Measurements from ENCODE around the gene XYLT2.
A peak's percentile ranks its signal among the peaks of the same experiment; 100 is the strongest.

The XYLT2 gene

DNA sequence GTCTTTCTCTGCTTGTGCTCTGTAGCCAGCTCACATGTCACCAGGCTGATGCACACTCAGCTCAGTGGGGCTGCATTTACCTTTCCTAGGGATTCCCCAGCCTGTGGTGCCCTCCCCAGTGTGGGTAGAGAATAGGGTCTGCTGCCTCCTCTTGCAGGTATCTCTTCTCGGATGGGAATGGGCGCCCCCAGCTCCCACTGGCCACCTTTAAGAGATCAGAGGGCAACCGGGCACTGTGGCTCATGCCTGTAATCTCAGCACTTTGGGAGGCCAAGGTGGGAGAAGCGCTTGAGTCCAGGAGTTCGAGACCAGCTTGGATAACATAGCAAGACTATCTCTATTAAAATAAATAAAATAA lies 3.3 kb downstream of the XYLT2 start:
- H3K36me3 Mint-ChIP-seq (ENCODE audit: low read depth) = peaks cover 18% of the 10 kb centered on the region
- no peak for TF ChIP-seq CTCF (IDR thresholded peaks at IDR 0.05; ENCODE audit: unreplicated experiment in 3 of 3)
- H3K27me3 Mint-ChIP-seq (ENCODE audit: low read depth) = peaks cover 3% of the 10 kb centered on the region
- H3K4me1 Mint-ChIP-seq = peaks cover 30% of the 10 kb centered on the region
- H3K9me3 Mint-ChIP-seq = no peaks in the 10 kb centered on the region
- H3K27ac Mint-ChIP-seq = peak overlapping the region in 1 of 3 experiments; percentile 19
- peak overlapping the region; percentile 68 to 76 (median 75) for H3K4me3 Mint-ChIP-seq

- no peaks in the 10 kb centered on the region for H3K9me3 Mint-ChIP-seq
- no peak overlapping the region for H3K4me3 Mint-ChIP-seq
- peaks cover 3% of the 10 kb centered on the region for H3K27me3 Mint-ChIP-seq (ENCODE audit: low read depth)
- peaks cover 24% of the 10 kb centered on the region for H3K36me3 Mint-ChIP-seq (ENCODE audit: low read depth)
- no peak for TF ChIP-seq CTCF (IDR thresholded peaks at IDR 0.05; ENCODE audit: unreplicated experiment in 3 of 3)
- peaks cover 22% of the 10 kb centered on the region for H3K4me1 Mint-ChIP-seq
- no peak overlapping the region for H3K27ac Mint-ChIP-seq
These were observed 4.8 kb downstream of the XYLT2 start for GRCh38 chr17:50350733-50351132.

DNA sequence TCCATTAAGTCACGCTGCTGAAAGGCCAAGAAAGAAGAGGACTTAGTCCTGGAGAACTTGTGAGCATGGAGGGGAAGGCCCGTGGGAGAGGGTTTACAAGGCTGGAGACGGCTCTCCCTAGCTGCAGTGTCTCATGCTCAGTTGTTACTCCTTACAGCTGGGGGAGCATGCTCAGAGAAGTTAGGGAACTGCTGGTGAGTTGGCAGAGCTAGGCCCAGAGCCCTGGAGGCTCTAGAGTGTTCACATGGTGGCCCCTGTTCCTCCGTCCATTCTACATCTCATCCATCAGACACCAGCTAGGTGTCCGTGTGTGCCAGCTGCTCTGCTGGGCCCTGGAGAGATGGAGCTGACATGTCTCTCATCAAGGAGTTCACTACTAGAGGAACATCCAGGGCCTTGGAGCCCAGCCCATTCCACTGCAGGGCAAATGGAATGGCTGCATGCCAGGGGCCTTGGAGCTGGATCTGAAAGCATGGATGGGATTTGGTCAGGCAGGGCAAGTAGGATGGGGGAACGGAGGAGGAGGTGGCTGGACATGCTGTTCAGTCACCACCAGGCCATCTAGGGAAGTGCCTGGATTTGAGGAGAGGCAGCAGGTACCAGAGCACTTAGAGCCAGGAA lies 6.3 kb downstream of the XYLT2 start:
- no peaks in the 10 kb centered on the region for H3K9me3 Mint-ChIP-seq
- H3K4me1 Mint-ChIP-seq = peaks cover 15% of the 10 kb centered on the region
- H3K27ac Mint-ChIP-seq = no peak overlapping the region
- no peak overlapping the region for H3K4me3 Mint-ChIP-seq
- TF ChIP-seq CTCF (IDR thresholded peaks at IDR 0.05; ENCODE audit: unreplicated experiment in 3 of 3) = no peak
- H3K27me3 Mint-ChIP-seq (ENCODE audit: low read depth) = no peaks in the 10 kb centered on the region
- peaks cover 28% of the 10 kb centered on the region for H3K36me3 Mint-ChIP-seq (ENCODE audit: low read depth)

DNA sequence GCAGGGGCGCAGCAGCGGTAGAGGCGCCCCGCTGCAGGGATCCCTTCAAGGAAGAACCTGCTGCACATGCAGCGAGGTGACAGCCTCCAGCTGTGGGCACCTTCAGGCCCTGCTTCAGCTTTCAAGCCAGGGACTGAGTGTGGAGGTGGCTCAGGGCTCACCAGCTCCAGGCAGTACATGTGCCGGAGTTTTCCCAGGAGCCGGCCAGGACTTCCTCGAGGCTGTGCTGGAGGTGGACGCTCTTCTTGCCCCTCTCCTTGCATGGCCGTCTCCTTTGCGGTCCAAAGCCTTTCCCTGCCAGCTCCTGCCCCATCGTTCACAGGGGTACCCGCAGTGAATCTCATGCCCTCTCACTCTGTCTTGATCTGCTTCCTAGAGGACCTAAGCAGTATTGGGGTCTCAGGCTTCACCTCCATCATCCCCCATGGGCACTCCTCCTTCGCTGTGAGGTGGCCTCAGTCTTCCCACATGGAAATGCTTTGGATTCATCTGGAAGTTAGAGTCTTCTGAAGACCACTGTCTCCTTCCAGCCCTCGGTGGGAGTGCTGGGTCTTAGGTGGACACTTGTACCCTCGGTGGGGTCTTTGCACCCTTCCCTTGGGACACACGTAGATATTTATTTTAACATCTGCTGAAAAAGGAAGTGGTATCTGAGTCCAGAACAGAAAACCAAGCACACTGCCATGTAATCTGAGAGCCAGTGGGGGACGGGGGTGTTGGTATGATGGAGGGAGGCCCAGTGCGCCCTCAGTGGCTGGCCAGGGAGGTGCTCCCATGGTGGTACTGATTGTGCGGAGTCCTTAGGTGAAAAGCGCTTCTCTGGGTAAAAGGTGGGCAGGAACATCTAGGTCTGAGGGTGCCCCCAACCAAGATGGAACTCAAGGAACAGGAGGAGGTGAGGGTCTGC lies 7.0 kb downstream of the XYLT2 start:
- no peaks in the 10 kb centered on the region for H3K9me3 Mint-ChIP-seq
- no peaks in the 10 kb centered on the region for H3K27me3 Mint-ChIP-seq (ENCODE audit: low read depth)
- H3K27ac Mint-ChIP-seq = no peak overlapping the region
- H3K4me3 Mint-ChIP-seq = no peak overlapping the region
- H3K36me3 Mint-ChIP-seq (ENCODE audit: low read depth) = peaks cover 31% of the 10 kb centered on the region
- no peak for TF ChIP-seq CTCF (IDR thresholded peaks at IDR 0.05; ENCODE audit: unreplicated experiment in 3 of 3)
- peaks cover 7% of the 10 kb centered on the region for H3K4me1 Mint-ChIP-seq

- H3K9me3 Mint-ChIP-seq = no peaks in the 10 kb centered on the region
- TF ChIP-seq CTCF (IDR thresholded peaks at IDR 0.05; ENCODE audit: unreplicated experiment in 3 of 3) = no peak
- peaks cover 32% of the 10 kb centered on the region for H3K36me3 Mint-ChIP-seq (ENCODE audit: low read depth)
- H3K27ac Mint-ChIP-seq = no peak overlapping the region
- H3K4me1 Mint-ChIP-seq = no peaks in the 10 kb centered on the region
- H3K27me3 Mint-ChIP-seq (ENCODE audit: low read depth) = no peaks in the 10 kb centered on the region
- H3K4me3 Mint-ChIP-seq = no peak overlapping the region
These were observed 7.8 kb downstream of the XYLT2 start for GRCh38 chr17:50353600-50354195.
